Cardiac septum (tissue), 1 donor: ENCODE data around the gene CBFA2T3. TPM values are rescaled to one million over a fixed set of nuclear protein-coding genes. Genes with fewer than 3 reads are reported as not detected.

Experiments
- DNase-seq: peaks from one replicate; pipeline ENCODE4 v3.0.0-alpha.2; 2020; ENCODE audit warnings: low spot score
- intact Hi-C: fragments of 100-400 bp; cut with DNase I; formaldehyde crosslinking; loops from one replicate; pipeline ENCODE4 v1.14.0; 2022
- total RNA-seq: library from RNA; stranded (reverse); fragmentation: NEBNext Ultra II Directional; extraction: Animal tissue kit (Norgen Biotek cat#: 25700); gene quantifications from one replicate; pipeline ENCODE4 v1.2.1, GENCODE V29; 2021
- donor health status: DM: no; HTN: no; CAD: no.

The CBFA2T3 gene
- total RNA-seq, 1 donor from 2014 or later: 5.9 TPM

GRCh38 chr16:88966986-88967829, 9.8 kb downstream of the CBFA2T3 start:
- DNase-seq: no peak
- intact Hi-C loops: no loop called here

DNA sequence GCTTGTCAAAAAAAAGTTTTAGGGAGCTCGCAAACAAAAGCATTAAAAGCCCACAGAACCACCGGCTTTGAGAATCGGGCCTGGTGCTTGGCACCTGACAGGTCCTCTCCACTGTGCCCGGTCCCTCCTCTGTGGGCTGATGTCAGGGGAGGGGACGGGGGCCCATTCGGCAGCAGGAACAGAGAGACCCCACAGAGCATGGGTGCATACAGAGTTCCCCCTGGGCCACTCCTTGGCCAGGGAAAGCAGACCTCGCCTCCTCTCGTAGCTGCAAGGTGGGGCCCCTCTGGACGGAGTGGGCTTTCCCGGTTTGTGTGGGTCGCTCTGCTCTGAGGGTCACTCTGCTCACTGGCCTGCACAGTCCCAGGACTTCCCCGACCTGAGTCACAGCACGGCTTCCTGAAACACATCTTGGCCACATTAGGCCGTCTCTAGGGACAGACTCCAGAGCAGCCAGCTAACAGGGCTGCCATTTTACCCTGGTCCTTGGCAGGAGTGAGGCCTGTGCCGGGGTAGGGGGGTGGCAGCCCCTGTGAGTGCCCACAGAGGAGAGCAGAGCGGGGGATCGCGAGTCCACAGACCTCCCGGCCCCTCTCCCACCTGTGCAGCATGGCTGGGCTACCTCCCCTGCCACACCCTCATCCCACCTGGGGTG, 11.1 kb downstream of the CBFA2T3 start:
- DNase-seq: no peak
- intact Hi-C loops: no loop called here

GRCh38 chr16:88965411-88965810, 11.6 kb downstream of the CBFA2T3 start:
- no peak for DNase-seq
- intact Hi-C loops: no loop called here

GRCh38 chr16:88964636-88965035, 12.4 kb downstream of the CBFA2T3 start:
- DNase-seq: no peak
- intact Hi-C loops: no loop called here

GRCh38 chr16:88963583-88963982, 13.4 kb downstream of the CBFA2T3 start:
- DNase-seq: no peak
- intact Hi-C loops: no loop called here

DNA sequence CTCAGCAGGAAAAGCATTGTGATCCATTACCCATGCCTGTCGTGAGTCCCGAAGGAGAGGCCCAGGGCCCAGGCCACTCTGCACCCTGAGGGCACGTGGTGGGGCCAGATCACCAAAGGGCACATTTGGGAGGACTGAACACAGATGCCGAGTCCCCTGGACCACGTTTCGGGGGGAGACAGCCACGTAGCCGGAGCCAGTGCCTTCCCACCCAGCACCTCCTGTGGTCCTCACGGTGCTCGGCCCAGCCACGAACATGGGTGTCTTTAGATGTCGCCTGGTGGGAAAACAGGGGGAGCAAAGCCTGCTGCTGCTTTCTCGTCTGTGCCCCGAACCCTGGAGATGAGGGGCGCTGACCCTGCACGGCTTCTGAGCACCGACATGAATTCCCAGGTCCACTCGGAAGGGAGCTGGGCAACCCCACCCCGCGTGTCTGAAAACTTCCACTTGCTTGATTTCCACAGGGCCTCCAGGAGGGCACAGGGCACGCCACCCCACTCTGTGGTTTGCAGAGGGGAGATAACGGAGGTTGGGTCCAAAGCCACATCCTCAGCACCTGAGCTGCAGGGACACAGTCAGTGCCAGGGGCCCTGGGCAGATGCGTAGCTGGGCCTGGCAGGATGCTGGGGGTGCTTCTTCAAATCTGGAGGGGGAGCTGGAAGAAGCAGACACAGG, 14.4 kb downstream of the CBFA2T3 start:
- no peak for DNase-seq
- intact Hi-C loops: no loop called here

DNA sequence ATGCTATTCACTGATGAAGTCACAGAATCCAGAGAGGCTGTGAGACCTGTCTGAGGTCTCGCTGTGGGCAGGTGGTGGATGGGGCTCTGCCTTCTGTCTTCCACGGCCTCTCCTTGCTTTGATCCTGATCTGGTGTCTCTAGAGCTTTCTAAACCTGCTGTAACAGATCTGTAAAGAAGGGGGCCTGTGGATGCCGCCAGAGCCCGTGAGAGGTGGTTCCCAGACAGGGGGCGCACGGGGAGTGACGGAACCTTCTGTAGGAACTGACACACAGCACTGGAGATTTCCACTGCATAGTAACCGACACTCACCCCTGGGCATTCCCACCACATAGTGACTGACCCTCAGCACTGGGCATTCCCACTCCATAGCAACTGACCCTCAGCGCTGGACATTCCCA, 16.0 kb downstream of the CBFA2T3 start:
- no peak for DNase-seq
- intact Hi-C loops: no loop called here

GRCh38 chr16:88960516-88960915, 16.5 kb downstream of the CBFA2T3 start:
- DNase-seq: no peak
- intact Hi-C loops: no loop called here

- DNase-seq: no peak
- intact Hi-C loops: no loop called here
Measured at GRCh38 chr16:88959022-88959421, 18.0 kb downstream of the CBFA2T3 start.

- DNase-seq: peak; percentile 87
- intact Hi-C loops: no loop called here
Measured at GRCh38 chr16:88957887-88958577, 19.0 kb downstream of the CBFA2T3 start.

DNA sequence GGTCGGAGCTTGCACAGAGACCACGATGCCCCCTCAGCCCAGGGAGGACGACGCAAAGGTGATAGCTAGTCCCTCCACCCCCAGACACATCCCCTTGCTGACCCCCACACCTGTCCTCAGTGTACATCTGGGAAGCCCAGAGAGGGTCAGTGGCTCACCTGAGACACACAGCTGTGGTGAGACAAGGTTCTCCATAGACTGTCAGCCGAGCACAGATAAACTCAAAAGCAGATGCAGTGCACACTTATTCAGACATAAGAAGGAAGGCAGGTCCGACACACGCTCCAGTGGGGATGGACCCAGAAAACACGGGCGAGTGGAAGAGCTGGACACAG, 19.6 kb downstream of the CBFA2T3 start:
- intact Hi-C loops: no loop called here
- DNase-seq: no peak

DNA sequence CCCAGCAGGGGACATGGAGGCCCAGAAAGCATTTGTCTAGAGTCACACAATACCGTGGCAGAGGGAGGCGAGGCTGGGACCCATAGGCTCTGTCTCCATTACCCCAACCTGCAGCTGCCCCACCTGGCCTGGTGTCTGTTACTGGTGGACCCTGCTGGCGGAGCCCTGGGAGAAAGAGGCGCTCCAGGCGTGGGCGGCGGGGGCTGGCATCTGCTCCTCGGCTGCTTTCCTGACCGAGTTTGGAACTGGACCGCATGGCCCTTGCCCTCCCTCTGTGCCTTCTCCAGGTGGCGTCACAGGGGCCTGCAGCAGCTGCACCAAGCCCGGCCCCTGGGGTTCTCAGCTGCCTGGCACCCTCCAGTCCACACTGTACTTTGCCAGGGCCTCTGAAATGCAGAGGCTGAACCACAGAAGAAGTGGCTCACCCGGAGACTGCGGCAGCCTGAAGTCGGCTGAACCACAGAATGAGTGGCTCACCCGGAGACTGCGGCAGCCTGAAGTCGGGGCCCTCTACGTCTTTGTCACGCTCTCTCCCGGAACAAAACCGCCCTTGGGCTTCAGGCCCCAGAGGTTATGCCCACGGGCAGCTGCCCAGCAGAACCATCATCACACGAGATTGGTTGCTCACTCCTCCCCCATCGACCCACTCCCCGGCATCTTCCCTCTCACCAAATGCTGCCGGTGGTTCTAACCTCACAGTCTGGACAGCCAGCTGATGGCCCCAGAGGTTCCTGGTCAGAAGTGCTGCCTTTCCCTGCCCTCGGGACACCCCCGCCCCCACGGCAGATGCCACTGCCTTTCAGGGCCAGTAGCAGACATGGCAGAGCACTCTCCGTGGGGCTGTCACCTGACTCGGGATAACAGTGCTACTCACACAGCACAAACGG, 20.2 kb downstream of the CBFA2T3 start:
- no peak for DNase-seq
- intact Hi-C loops: no loop called here

DNA sequence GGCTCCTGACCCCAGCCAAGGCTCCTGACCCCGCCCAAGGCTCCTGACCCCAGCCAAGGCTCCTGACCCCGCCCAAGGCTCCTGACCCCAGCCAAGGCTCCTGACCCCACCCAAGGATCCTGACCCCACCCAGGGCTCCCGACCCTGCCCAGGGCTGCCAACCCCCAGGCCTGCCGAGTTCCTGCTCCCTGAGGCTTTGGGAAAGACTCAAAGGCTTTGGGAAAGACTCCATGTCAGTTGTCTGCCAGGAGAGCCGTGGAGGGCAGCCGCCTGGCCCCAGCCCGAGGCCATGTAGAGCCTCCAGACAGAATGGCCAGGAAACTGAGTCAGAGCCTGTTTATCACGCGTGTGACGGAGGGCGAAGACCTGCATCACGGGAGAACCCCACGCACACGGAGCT, 21.1 kb downstream of the CBFA2T3 start:
- intact Hi-C loops: no loop called here
- no peak for DNase-seq

DNA sequence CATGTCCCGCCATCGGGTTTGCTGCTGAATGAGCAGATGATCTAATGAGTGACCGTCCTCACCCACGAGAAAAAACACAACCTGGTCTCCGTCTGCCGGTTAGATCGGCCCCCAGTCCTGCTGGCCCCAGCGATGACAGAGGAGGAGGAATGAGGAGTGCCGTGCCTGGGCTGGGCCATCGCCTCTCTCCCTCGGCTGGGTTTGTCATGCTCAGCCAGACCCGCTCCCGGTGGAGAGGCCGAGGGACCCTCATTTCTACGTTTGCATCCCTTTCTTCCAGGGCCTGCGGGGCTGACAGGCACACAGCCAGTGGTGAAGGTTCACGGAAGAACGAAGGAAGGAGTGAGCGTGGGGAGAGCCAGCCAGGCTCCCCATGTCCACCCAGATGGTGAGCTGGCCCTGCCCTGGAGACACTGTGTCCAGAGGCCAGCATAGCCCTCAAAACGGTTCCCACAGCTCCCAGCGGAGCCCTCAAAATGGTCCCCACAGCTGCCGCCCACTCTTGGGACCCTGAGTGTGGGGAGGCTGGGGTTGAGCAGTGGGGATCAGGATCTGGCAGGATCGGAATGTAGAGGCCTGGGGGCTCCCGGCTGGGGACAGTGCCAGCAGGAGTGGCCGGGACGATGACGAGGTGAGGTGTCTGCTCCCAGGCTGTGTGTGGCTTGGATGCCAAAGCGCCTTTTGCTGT, 23.9 kb downstream of the CBFA2T3 start:
- intact Hi-C loops: no loop called here
- DNase-seq: no peak

GRCh38 chr16:88951989-88952388, 25.0 kb downstream of the CBFA2T3 start:
- DNase-seq: no peak
- intact Hi-C loops: no loop called here

DNA sequence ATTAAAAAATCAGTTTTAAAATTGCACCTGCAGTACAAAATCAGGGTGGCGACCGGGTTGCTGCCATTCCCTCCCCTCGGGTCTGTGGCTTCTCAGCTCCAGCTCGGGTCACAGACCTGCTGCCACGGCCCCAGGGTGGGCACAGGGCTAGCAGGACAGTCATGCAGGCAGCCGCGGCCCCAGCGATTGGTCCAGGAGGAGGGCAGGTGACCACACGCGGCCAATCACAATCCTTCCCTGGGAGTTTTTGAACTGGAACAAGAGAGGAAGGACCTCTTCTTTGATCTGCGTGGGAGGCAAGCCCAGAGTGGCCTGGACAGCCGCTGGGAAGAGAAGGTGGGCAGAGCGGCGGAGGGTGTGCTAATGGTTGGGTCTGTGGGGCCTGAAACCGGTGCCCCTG, 25.5 kb downstream of the CBFA2T3 start:
- intact Hi-C loops: no loop called here
- DNase-seq: no peak

- intact Hi-C loops: no loop called here
- DNase-seq: no peak
Measured at GRCh38 chr16:88948781-88949490, 28.1 kb downstream of the CBFA2T3 start.

- no peak for DNase-seq
- intact Hi-C loops: no loop called here
Measured at GRCh38 chr16:88945473-88945872, 31.5 kb downstream of the CBFA2T3 start.
